Muscle layer of duodenum (tissue), 2 donors: ENCODE data around the gene UBE2A.

Experiments used
- H3K27ac ChIP-seq: one replicate; pipeline ENCODE4 v1.7.0; 2013; ENCODE audit warnings: mild to moderate bottlenecking, low read length
- H3K27me3 ChIP-seq: one replicate; pipeline ENCODE4 v1.7.0; 2013; ENCODE audit warnings: low read depth, mild to moderate bottlenecking, control low read depth, low read length
- H3K36me3 ChIP-seq, 2 donors: one replicate each; pipeline ENCODE4 v1.7.0; 2013; ENCODE audit warnings: low read length in 2 of 2, control low read depth in 1 of 2, mild to moderate bottlenecking in 1 of 2; ENCODE audit not compliant: insufficient read depth in 2 of 2, control insufficient read depth in 1 of 2
- H3K4me1 ChIP-seq, 2 donors: one replicate each; pipeline ENCODE4 v1.7.0; 2013; ENCODE audit warnings: low read length in 2 of 2, mild to moderate bottlenecking in 2 of 2, control low read depth in 1 of 2, moderate library complexity in 1 of 2; ENCODE audit not compliant: insufficient read depth in 2 of 2, control insufficient read depth in 1 of 2
- H3K4me3 ChIP-seq, 2 donors: one replicate each; pipeline ENCODE4 v1.7.0; 2013; ENCODE audit warnings: low read length in 2 of 2, low read depth in 1 of 2, mild to moderate bottlenecking in 1 of 2
- H3K9me3 ChIP-seq, 2 donors: one replicate each; pipeline ENCODE4 v1.7.0; 2013; ENCODE audit warnings: low read length in 2 of 2, control low read depth in 1 of 2, mild to moderate bottlenecking in 1 of 2; ENCODE audit not compliant: control insufficient read depth in 1 of 2
- donor health status: healthy.

Gene UBE2A

GRCh38 chrX:119617517-119618164 is 43.3 kb downstream of the UBE2A start:
- Histone ChIP-seq H3K27ac (no peak overlapping the region), H3K4me3 (no peak overlapping the region), H3K27me3 (no peaks in the 10 kb centered on the region), H3K4me1 (no peaks in the 10 kb centered on the region), H3K36me3 (no peaks in the 10 kb centered on the region), H3K9me3 (no peaks in the 10 kb centered on the region)

- Histone ChIP-seq H3K27ac (no peak overlapping the region), H3K36me3 (no peaks in the 10 kb centered on the region), H3K4me1 (no peaks in the 10 kb centered on the region), H3K27me3 (no peaks in the 10 kb centered on the region), H3K9me3 (no peaks in the 10 kb centered on the region), H3K4me3 (no peak overlapping the region)
These were observed 44.1 kb downstream of the UBE2A start for GRCh38 chrX:119618439-119618838.

- H3K4me3 ChIP-seq, result no peak overlapping the region
- H3K27ac ChIP-seq, result no peak overlapping the region
- no peaks in the 10 kb centered on the region for H3K27me3 ChIP-seq
- H3K36me3 ChIP-seq, result no peaks in the 10 kb centered on the region
- H3K9me3 ChIP-seq, result no peaks in the 10 kb centered on the region
- H3K4me1 ChIP-seq, result no peaks in the 10 kb centered on the region
These were observed 48.2 kb downstream of the UBE2A start for GRCh38 chrX:119622356-119623232.

- no peaks in the 10 kb centered on the region for H3K4me1 ChIP-seq
- no peaks in the 10 kb centered on the region for H3K27me3 ChIP-seq
- H3K27ac ChIP-seq, result no peak overlapping the region
- H3K9me3 ChIP-seq, result no peaks in the 10 kb centered on the region
- peaks cover 0 to 8% of the 10 kb centered on the region in 2 donors for H3K36me3 ChIP-seq
- no peak overlapping the region for H3K4me3 ChIP-seq
These were observed 50.1 kb downstream of the UBE2A start for GRCh38 chrX:119624417-119624816.

- Histone ChIP-seq H3K9me3 (no peaks in the 10 kb centered on the region), H3K36me3 (peaks cover 0 to 10% of the 10 kb centered on the region in 2 donors), H3K27me3 (no peaks in the 10 kb centered on the region), H3K4me3 (no peak overlapping the region), H3K27ac (no peak overlapping the region), H3K4me1 (no peaks in the 10 kb centered on the region)
These were observed 50.7 kb downstream of the UBE2A start for GRCh38 chrX:119624951-119625668.

- no peaks in the 10 kb centered on the region for H3K9me3 ChIP-seq
- no peaks in the 10 kb centered on the region for H3K27me3 ChIP-seq
- peaks cover 0 to 10% of the 10 kb centered on the region in 2 donors for H3K36me3 ChIP-seq
- H3K4me3 ChIP-seq, result no peak overlapping the region
- no peaks in the 10 kb centered on the region for H3K4me1 ChIP-seq
- H3K27ac ChIP-seq, result no peak overlapping the region
These were observed 51.5 kb downstream of the UBE2A start for GRCh38 chrX:119625843-119626242.
